Measurements from ENCODE around the gene SUDS3.

DNA sequence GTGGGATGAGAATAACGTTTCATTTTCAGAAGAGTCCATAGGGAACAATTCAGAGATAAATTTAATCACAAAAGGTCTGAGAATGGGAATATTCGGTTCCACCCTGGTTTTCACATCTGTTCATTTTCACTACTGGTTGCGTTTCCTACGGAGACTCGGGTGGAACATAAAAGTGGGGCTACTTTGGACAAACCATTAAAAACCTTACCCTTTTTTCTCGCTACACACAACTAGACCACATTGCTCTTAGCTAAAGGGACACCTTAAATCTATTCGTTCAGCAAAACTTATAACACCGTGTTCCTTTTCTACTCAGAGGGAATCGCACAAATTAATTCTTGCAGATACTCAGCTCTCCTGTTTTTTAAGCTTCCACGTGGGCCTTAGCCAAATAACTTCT, 1.0 kb upstream of the SUDS3 start:
- TF ChIP-seq CTCF (IDR thresholded peaks at IDR 0.05), result no peak
- TF ChIP-seq SIN3A (IDR thresholded peaks at IDR 0.05; ENCODE audit: borderline replicate concordance, low read depth, low read length), result no peak
- no peak for TF ChIP-seq TEAD4 (IDR thresholded peaks at IDR 0.05; ENCODE audit: borderline replicate concordance, insufficient read depth)
- no peak for TF ChIP-seq TAF1 (IDR thresholded peaks at IDR 0.05; ENCODE audit: borderline replicate concordance, low read depth, low read length)
